Uterus (tissue), 4 donors: Measurements from ENCODE around the gene SPSB3. TPM values are rescaled to one million over a fixed set of nuclear protein-coding genes. Genes with fewer than 3 reads are reported as not detected.

Experiments used
- DNase-seq, 2 donors: peaks; one replicate each; pipeline ENCODE4 v3.0.0-alpha.2; 2019 to 2020
- H3K27ac ChIP-seq, 2 donors: fragments of 200-600 bp; sonication (generic); 1 replicate in 1 of 2; 2 replicates in 1 of 2; pipeline ENCODE4 v1.5.1; 2016 to 2018
- H3K27me3 ChIP-seq, 2 donors: fragments of 200-600 bp; sonication (generic); one replicate each; pipeline ENCODE4 v1.5.1; 2018 to 2019; ENCODE audit warnings: control low read depth in 1 of 2
- H3K36me3 ChIP-seq, 2 donors: fragments of 200-600 bp; sonication (generic); one replicate each; pipeline ENCODE4 v1.5.1; 2019; ENCODE audit warnings: control low read depth in 1 of 2
- H3K4me1 ChIP-seq, 2 donors: fragments of 200-600 bp; sonication (generic); one replicate each; pipeline ENCODE4 v1.5.1; 2018 to 2019; ENCODE audit warnings: control low read depth in 1 of 2
- H3K4me3 ChIP-seq, 2 donors: fragments of 200-600 bp; sonication (generic); 1 replicate in 1 of 2; 2 replicates in 1 of 2; pipeline ENCODE4 v1.5.1; 2018 to 2019; ENCODE audit warnings: mild to moderate bottlenecking in 1 of 2
- H3K9me3 ChIP-seq, 2 donors: fragments of 200-600 bp; sonication (generic); one replicate each; pipeline ENCODE4 v1.5.1; 2019; ENCODE audit warnings: control low read depth in 1 of 2
- POLR2A ChIP-seq, 2 donors: fragments of 450-650 bp; IDR thresholded peaks; one replicate each; pipeline ENCODE4 v1.6.1; 2016; ENCODE audit warnings: antibody characterized with exemption in 2 of 2, mild to moderate bottlenecking in 1 of 2, moderate library complexity in 1 of 2
- intact Hi-C: fragments of 100-400 bp; cut with DNase I; formaldehyde crosslinking; loops from one replicate; pipeline ENCODE4 v1.15.1; 2023; ENCODE audit warnings: low total_unique reads
- total RNA-seq, 4 donors: library from RNA; depleted of rRNA in 3 of 4; stranded (reverse); fragments of >200 nt in 3 of 4; gene quantifications; one replicate each; pipeline versions ENCODE4 v1.1.0 to v1.2.4, GENCODE V29; 2014 to 2023
- TF ChIP-seq, protein P1 (sequence below), 4 experiments: fragments of 200-600 bp in 2 of 4; fragments of 450-650 bp in 2 of 4; sonication (generic) in 2 of 4; IDR thresholded peaks; one replicate each; pipeline ENCODE4 v1.5.1; 2016 to 2019; ENCODE audit warnings: antibody characterized with exemption in 4 of 4, mild to moderate bottlenecking in 2 of 4, moderate library complexity in 1 of 4
- donor health status: DM: yes; HTN: yes; CAD: no.

Gene SPSB3
- total RNA-seq, 4 donors from 2014 or later: 24.8 to 67.4 (median 55.8) TPM

DNA sequence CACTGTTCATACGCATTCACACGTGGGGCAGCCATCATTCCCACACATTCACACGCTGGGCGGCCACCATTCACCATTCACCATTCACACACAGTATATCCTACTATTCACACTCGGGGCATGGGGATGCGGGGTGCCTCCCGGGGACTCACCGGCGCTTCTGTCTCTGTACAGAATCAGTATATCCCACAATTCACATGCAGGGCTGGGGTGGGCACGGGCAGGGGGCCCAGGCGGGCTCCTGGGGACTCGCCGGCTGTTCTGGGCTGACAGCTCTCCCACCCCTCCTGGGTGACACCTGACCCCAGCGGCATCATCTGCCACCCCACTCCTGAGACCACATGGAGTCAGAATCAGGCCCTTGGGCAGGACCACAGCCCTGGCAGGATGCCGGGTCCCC, 20.6 kb downstream of the SPSB3 start:
- Histone ChIP-seq H3K9me3 (no peaks in the 10 kb centered on the region), H3K27me3 (no peaks in the 10 kb centered on the region), H3K4me3 (no peak overlapping the region), H3K4me1 (no peaks in the 10 kb centered on the region), H3K27ac (no peak overlapping the region), H3K36me3 (no peaks in the 10 kb centered on the region)
- TF ChIP-seq, protein P1, sequence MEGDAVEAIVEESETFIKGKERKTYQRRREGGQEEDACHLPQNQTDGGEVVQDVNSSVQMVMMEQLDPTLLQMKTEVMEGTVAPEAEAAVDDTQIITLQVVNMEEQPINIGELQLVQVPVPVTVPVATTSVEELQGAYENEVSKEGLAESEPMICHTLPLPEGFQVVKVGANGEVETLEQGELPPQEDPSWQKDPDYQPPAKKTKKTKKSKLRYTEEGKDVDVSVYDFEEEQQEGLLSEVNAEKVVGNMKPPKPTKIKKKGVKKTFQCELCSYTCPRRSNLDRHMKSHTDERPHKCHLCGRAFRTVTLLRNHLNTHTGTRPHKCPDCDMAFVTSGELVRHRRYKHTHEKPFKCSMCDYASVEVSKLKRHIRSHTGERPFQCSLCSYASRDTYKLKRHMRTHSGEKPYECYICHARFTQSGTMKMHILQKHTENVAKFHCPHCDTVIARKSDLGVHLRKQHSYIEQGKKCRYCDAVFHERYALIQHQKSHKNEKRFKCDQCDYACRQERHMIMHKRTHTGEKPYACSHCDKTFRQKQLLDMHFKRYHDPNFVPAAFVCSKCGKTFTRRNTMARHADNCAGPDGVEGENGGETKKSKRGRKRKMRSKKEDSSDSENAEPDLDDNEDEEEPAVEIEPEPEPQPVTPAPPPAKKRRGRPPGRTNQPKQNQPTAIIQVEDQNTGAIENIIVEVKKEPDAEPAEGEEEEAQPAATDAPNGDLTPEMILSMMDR (IDR thresholded peaks at IDR 0.05): no peak
- TF ChIP-seq POLR2A (IDR thresholded peaks at IDR 0.05): no peak
- DNase-seq: no peak
- intact Hi-C loops: no loop called here

DNA sequence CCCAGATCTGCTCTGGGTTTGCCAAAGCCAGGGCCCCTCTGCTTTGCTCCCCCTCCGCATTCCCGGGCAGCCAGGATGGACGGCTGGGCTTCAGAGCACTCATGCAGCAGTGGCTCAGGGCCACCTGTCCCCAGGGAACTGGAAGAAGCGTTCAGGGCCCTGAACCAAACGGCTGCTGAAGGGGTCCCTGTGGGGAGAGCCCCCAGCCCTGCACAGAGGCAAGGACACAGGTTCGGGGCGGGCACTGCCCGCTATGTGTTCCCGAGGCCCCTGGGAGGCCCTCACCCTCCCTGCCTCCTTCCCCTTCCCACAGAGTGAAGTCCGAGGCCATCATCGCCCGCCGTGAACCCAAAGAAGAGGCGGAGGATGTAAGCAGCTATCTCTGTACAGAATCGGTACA, 21.5 kb downstream of the SPSB3 start:
- no peak for DNase-seq
- Histone ChIP-seq H3K36me3 (no peaks in the 10 kb centered on the region), H3K4me3 (no peak overlapping the region), H3K27ac (no peak overlapping the region), H3K27me3 (no peaks in the 10 kb centered on the region), H3K4me1 (no peaks in the 10 kb centered on the region), H3K9me3 (no peaks in the 10 kb centered on the region)
- TF ChIP-seq POLR2A (IDR thresholded peaks at IDR 0.05): no peak
- TF ChIP-seq, protein P1 (IDR thresholded peaks at IDR 0.05): no peak
- intact Hi-C loops: no loop called here

DNA sequence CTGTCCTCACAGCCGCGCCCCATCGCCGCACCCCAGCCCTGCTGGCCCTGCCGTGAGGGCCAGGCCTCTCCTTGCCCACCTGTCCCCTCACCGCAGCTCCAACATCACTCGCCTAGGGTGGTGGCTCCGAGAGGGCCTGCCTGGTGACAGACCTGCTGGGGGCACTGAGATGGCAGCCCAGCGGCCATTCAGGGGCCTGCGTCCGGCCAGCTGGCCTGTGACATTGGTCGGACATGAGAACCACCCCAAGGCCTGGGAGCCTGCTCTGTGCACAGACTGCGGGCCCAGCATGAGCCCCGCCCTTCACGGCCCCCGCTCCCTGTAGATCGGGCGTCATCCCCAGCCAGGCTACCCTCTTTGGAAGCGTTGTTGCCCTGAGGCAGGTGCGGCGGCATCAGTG, 22.9 kb downstream of the SPSB3 start:
- Histone ChIP-seq H3K4me3 (no peak overlapping the region), H3K36me3 (no peaks in the 10 kb centered on the region), H3K27me3 (no peaks in the 10 kb centered on the region), H3K4me1 (no peaks in the 10 kb centered on the region), H3K9me3 (no peaks in the 10 kb centered on the region), H3K27ac (no peak overlapping the region)
- no peak for TF ChIP-seq POLR2A (IDR thresholded peaks at IDR 0.05)
- TF ChIP-seq, protein P1 (IDR thresholded peaks at IDR 0.05): no peak
- DNase-seq: no peak
- intact Hi-C loops: no loop called here

DNA sequence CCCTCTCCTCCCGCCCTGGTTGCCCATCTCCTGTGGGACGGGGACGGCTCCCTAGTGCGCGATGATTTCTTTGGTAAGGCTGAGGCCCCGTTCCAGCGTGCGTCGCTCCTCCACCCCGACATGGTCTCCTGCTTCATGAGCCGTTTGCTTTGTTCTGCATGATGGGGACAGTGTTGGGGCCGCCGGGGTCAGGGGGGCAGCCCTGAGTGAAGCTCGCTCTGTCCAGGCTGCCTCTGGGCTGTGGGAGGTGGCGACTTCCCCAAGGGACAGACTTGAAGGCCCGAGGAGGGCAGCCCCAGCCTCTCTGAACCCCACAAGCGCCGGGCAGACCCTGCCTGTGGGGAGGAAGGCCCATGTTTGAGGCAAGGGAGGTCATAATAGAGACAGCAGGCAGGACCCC, 23.4 kb downstream of the SPSB3 start:
- intact Hi-C loops: no loop called here
- H3K36me3 ChIP-seq: no peaks in the 10 kb centered on the region
- H3K27me3 ChIP-seq: no peaks in the 10 kb centered on the region
- TF ChIP-seq, protein P1 (IDR thresholded peaks at IDR 0.05): no peak
- TF ChIP-seq POLR2A (IDR thresholded peaks at IDR 0.05): no peak
- no peaks in the 10 kb centered on the region for H3K9me3 ChIP-seq
- no peak overlapping the region for H3K4me3 ChIP-seq
- no peak for DNase-seq
- no peaks in the 10 kb centered on the region for H3K4me1 ChIP-seq
- no peak overlapping the region for H3K27ac ChIP-seq

DNA sequence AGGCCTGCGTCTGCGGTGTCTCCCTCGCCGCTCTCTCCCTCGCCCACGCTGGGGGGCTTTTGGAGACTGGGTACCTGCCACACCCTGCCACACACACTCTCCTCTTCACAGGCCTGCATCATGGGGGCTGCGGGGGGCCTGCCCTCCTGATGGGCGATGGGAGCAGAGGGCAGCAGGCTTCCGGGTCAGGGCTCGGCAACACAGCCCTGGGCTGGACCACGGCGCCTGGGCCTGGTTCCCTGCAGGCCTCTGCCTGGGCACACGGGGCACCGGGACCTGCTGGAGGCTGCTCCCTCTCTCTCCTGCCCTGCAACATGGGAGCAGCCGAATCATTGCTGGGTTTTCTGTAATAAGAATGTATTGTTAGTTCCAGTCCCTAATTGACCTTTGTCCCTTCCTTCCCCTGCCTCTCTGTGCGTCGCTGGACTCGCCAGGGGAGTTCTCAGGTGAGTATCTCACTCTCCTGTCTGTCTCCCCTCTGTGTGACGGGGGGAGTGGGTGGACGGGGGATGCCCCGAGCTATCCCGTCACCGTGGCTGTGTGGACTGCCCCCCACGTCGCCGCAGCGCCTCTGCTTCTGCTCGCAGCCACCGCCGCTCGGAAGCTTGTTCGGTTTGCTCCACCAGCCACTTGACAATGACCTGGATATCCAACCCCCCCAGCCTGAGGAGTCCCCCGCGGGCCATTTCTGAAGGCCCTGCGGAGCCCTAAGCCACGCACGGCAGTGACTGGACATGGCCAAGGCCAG, 24.5 kb downstream of the SPSB3 start:
- H3K36me3 ChIP-seq: no peaks in the 10 kb centered on the region
- no peak overlapping the region for H3K27ac ChIP-seq
- H3K27me3 ChIP-seq: no peaks in the 10 kb centered on the region
- H3K4me1 ChIP-seq: no peaks in the 10 kb centered on the region
- H3K9me3 ChIP-seq: no peaks in the 10 kb centered on the region
- H3K4me3 ChIP-seq: no peak overlapping the region
- DNase-seq: no peak
- TF ChIP-seq, protein P1 (IDR thresholded peaks at IDR 0.05): no peak
- TF ChIP-seq POLR2A (IDR thresholded peaks at IDR 0.05): no peak
- intact Hi-C loops: no loop called here
